Measurements from ENCODE around the gene NOL3. TPM values are rescaled to one million over a fixed set of nuclear protein-coding genes. Genes with fewer than 3 reads are reported as not detected.

NOL3 gene
- total and polyA plus RNA-seq, 2 of the 4 experiments (the other 2 are of a cell fraction), result 6.1 to 17.2 TPM

GRCh38 chr16:67129422-67129821, 40.9 kb upstream of the NOL3 start:
- peaks cover 6 to 19% of the 10 kb centered on the region in 2 experiments; a peak in 3 of 4 replicates for H3K79me1 ChIP-seq (ENCODE audit: low read depth in 1 of 2, low read length in 2 of 2)
- TF ChIP-seq CEBPB (IDR thresholded peaks at IDR 0.05; ENCODE audit: low read depth, low read length), result no peak
- TF ChIP-seq SMC3 (IDR thresholded peaks at IDR 0.05; ENCODE audit: low read depth, low read length), result no peak
- TF ChIP-seq RAD21 (IDR thresholded peaks at IDR 0.05; ENCODE audit: low read length), result no peak
- no peak for TF ChIP-seq CHD1 (IDR thresholded peaks at IDR 0.05; ENCODE audit: low read depth, low read length)
- no peak for TF ChIP-seq NFE2L2 (IDR thresholded peaks at IDR 0.05; ENCODE audit: low read depth, low read length)
- no peak for TF ChIP-seq MAZ (IDR thresholded peaks at IDR 0.05; ENCODE audit: borderline replicate concordance, low read depth, low read length)
- no peak for TF ChIP-seq RFX5 (IDR thresholded peaks at IDR 0.05; ENCODE audit: low read depth, low read length)
- TF ChIP-seq, protein P1, sequence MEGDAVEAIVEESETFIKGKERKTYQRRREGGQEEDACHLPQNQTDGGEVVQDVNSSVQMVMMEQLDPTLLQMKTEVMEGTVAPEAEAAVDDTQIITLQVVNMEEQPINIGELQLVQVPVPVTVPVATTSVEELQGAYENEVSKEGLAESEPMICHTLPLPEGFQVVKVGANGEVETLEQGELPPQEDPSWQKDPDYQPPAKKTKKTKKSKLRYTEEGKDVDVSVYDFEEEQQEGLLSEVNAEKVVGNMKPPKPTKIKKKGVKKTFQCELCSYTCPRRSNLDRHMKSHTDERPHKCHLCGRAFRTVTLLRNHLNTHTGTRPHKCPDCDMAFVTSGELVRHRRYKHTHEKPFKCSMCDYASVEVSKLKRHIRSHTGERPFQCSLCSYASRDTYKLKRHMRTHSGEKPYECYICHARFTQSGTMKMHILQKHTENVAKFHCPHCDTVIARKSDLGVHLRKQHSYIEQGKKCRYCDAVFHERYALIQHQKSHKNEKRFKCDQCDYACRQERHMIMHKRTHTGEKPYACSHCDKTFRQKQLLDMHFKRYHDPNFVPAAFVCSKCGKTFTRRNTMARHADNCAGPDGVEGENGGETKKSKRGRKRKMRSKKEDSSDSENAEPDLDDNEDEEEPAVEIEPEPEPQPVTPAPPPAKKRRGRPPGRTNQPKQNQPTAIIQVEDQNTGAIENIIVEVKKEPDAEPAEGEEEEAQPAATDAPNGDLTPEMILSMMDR (conservative IDR thresholded peaks at IDR 0.05; ENCODE audit: low read depth, low read length), result no peak
- TF ChIP-seq MAFK (IDR thresholded peaks at IDR 0.05; ENCODE audit: low read depth, low read length), result no peak
- no peak overlapping the region for H2BK5ac ChIP-seq (ENCODE audit: low read depth, low read length, poor library complexity, severe bottlenecking)
- dilution Hi-C loops (cut with HindIII; ENCODE audit: low sequenced_read_pairs, unreplicated experiment) (no loop called here), in situ Hi-C loops (cut with MboI; ENCODE audit: low sequenced_read_pairs) (no loop called here), intact Hi-C loops (cut with micrococcal nuclease) (no loop called here)
- CTCF ChIA-PET, result no interaction called here
- no peaks in the 10 kb centered on the region for H4K20me1 ChIP-seq (ENCODE audit: insufficient read depth, low read length)
- no peak overlapping the region for H3K23ac ChIP-seq (ENCODE audit: low read depth, low read length)
- H3K4me2 ChIP-seq (ENCODE audit: low read depth, low read length), result no peak overlapping the region
- no peak overlapping the region for H4K8ac ChIP-seq (ENCODE audit: low read depth in 2 of 2, low read length in 2 of 2)
- H2BK20ac ChIP-seq (ENCODE audit: low read depth, low read length), result no peak overlapping the region
- H3K27me3 ChIP-seq (ENCODE audit: control insufficient read depth, insufficient read depth, low read length), result no peaks in the 10 kb centered on the region
- no peak for DNase-seq
- no peak overlapping the region for H3K4ac ChIP-seq (ENCODE audit: low read depth, low read length)
- H3K18ac ChIP-seq (ENCODE audit: low read depth, low read length), result no peak overlapping the region
- no peak overlapping the region for H2AK5ac ChIP-seq (ENCODE audit: low read depth, low read length)
- H2BK120ac ChIP-seq (ENCODE audit: low read depth, low read length), result no peak overlapping the region
- H3K9me1 ChIP-seq (ENCODE audit: insufficient read depth, low read length), result peaks cover 11% of the 10 kb centered on the region
- H2AK9ac ChIP-seq (replicated peaks; ENCODE audit: low read depth, low read length, poor library complexity), result no peak overlapping the region
- WGBS, 2 experiments (ENCODE audit: extremely low coverage in 2 of 2, insufficient read length in 1 of 2), result 100% methylated on average over 1 of the region's 3 CpGs; no CpG with 5 or more reads in 1 of the 2 experiments
- H4K91ac ChIP-seq (ENCODE audit: insufficient read depth, low read depth, low read length), result no peak overlapping the region
- no peak overlapping the region for H4K5ac ChIP-seq (ENCODE audit: low read depth, low read length)
- peaks cover 29% of the 10 kb centered on the region for H3K36me3 ChIP-seq (ENCODE audit: control insufficient read depth, insufficient read depth, low read length)
- no peak overlapping the region for H2AFZ ChIP-seq (replicated peaks; ENCODE audit: low read length, poor library complexity)
- no peak overlapping the region for H3K27ac ChIP-seq (ENCODE audit: insufficient read depth, low read length)
- H2BK15ac ChIP-seq (ENCODE audit: low read depth, low read length), result no peak overlapping the region
- no peak for ATAC-seq (ENCODE audit: low read depth)
- H3K14ac ChIP-seq (replicated peaks; ENCODE audit: low read depth, low read length), result no peak overlapping the region
- no peak overlapping the region for H3K56ac ChIP-seq (ENCODE audit: extremely low read depth, insufficient read depth, low read length)
- H3K9ac ChIP-seq (ENCODE audit: low read depth, low read length), result no peak overlapping the region
- POLR2A ChIA-PET (ENCODE audit: unreplicated experiment), result no interaction called here
- H3K4me3 ChIP-seq (ENCODE audit: insufficient read depth, low read depth, low read length), result no peak overlapping the region
- no TSS peak for BruUV-seq (replicated peaks)
- no peaks in the 10 kb centered on the region for H3K4me1 ChIP-seq (ENCODE audit: control insufficient read depth, insufficient read depth, low read length)
- no peaks in the 10 kb centered on the region for H3K9me3 ChIP-seq (ENCODE audit: control insufficient read depth, insufficient read depth, low read length)
